ENCODE data around the gene PLEK2.
"Not testable (repeated sequence)": the region's sequence is repeated elsewhere in the genome, so short reads cannot be mapped to it uniquely, and the experiment has no call there.

PLEK2 gene, protein sequence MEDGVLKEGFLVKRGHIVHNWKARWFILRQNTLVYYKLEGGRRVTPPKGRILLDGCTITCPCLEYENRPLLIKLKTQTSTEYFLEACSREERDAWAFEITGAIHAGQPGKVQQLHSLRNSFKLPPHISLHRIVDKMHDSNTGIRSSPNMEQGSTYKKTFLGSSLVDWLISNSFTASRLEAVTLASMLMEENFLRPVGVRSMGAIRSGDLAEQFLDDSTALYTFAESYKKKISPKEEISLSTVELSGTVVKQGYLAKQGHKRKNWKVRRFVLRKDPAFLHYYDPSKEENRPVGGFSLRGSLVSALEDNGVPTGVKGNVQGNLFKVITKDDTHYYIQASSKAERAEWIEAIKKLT

DNA sequence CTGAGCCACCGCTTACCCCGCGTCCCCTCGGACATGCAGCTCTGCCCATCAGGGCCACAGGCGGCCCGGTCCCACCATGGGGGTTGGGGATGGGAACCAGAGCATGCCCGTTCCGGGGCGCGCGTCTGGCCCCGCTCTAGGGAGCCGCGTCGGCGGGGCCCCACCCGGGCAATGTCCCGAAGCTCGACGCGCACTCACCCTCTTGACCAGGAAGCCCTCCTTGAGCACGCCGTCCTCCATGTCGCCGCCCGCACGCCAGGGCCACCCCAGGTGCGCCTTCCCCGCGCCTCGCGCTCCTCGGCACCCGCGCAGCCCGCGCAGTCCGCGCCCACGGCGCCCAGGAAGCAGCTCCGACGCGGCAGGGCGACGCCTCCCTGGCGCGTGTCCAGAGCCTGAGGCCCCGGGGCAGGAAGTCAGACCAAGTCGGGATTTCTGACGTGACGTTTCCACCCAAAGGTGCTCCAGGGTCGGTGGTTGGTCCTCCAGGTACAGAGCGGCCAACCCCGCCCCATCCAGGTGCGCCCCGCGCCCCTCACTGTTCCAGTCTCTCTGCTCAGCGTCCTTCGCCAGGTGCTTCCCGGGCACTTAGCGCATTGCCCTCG, at the start of gene PLEK2:
Gene PLEK2 (minus strand): TSS at position 346 of the 602 bp plus-strand sequence. CDS start 106 bp downstream, at position 240.
- peak; percentile 9 for DNase-seq

DNA sequence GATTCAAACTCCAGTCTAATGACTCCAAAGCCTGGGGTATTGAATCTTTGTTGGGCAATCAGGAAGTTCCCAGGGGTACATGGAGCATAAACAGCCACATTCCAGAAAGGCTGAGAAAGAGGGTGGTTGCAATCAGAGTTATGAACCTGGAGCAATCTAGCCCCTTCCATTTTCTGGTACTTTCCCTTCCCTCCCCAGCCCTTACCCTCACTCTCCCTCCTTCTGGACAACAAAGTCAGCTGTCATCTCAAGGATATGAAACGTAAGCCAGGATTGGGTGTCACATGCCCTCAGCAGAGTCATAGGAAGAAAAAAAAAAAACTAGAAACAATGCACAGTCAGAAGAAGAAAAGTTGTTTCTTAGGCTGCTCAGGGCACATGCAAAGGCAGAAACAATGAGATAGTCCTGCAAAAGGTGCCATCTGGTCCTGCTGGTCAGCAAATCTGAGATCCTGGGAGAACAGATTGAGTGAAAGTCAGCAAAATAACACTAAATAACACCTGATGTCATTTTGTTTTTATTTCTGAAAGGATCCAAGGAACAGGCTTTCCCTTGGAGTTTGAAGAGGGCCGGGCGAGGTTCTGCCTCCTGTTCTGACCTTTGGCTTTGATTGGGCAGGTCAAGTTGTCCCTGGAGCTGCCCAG, 49.5 kb upstream of the PLEK2 start:
- DNase-seq, result no peak

DNA sequence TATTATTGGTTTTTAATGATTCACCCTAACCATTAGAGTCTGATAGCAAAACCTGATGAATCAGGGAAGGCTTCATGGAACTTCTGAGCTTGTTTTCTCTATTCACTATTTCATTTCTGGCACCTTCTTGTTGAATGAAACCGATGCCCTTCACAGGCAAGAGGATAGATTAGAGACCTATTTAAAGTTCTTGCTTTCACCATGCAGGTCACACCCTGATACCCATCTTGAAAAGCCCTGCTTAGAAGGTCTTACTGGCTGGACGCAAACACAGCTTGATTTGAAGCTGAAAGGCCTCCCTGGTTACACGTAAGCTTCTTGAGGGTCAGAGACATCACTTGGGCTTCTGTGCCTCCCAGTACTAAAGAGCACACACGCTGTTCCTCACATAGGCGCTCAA, 47.4 kb upstream of the PLEK2 start:
- no peak for DNase-seq

DNA sequence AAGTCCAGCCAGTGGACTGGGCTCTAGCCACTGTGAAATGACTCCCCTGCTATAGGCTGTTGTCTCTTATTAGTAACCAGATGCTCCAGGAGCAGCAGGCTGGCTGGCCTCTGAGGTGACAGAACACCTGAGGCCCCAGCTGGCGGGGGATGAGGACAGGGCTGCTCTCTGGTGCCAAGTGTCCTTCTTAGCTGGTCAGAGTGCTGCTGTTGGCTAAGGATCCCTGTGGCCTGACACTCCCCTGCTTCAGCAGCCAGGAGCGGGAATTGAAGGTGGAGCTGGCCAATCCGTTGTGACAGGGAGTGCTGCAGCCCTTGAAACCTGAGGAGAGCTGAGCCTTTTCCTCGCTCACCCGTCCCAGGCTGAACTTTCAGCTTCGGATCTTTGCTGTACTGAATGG, 45.8 kb upstream of the PLEK2 start:
- DNase-seq, result no peak

DNA sequence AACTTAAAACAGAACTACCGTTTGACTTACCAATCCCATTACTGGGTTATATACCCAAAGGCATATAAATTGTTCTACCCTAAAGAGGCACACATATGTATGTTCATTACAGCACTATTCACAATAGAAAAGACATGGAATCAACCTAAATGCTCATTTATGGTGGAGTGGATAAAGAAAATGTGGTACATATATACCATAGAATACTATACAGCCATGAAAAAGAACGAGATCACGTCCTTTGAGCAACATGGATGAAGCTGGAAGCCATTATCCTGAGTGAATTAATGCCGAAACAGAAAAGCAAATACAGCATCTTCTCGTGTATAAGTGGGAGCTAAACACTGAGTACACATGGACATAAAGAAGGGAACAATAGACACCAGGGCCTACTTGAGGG, 44.8 kb upstream of the PLEK2 start:
- no peak for DNase-seq

DNA sequence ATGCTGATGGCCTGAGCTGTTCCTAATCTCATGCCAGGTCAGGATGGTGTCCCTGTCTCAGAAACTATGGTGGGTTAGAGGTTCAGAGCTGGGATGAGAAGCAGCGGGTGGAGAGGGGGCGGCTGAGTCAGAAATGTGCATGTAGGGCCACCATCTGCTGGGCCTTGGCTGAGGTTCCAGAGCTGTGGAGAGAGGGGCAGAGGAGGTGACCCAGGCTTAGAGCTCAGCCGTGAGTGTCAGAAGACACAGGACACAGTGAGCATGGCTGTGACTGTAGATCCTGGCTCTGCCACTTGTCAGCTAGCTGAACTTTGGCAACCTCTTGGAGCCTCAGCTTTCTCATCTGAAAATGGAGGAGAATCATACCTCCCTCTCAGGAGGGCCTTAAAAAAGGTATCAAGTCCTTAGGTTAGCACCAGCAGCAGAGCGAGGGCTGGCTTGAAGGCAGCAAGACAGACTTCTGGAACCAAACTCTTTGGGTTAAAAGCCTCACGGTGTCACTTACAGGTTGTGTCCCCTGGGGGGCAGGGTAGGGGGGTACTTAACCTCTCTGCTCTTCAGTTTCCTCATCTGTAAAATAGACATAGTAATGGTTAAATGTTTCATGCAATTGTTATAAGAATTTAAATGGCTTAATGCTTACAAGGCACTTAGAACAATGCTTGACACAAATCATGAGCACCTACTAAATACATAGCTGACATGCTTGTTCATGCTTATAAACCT, 41.8 kb upstream of the PLEK2 start:
- DNase-seq, result no peak

DNA sequence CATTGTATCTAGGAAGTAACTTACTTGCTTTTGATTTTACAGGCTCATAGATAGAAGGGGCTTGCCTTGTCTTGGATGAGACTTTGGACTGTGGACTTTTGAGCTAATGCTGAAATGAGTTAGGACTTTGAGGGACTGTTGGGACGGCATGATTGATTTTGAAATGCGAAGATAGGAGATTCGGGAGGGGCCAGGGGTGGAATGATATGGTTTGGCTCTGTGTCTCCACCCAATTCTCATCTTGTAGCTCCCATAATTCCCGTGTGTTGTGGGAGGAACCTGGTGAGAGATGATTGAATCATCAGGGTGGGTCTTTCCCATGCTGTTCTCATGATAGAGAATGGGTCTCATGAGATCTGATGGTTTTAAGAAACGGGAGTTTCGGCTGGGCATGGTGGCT, 39.7 kb upstream of the PLEK2 start:
- not testable (repeated sequence) for DNase-seq

DNA sequence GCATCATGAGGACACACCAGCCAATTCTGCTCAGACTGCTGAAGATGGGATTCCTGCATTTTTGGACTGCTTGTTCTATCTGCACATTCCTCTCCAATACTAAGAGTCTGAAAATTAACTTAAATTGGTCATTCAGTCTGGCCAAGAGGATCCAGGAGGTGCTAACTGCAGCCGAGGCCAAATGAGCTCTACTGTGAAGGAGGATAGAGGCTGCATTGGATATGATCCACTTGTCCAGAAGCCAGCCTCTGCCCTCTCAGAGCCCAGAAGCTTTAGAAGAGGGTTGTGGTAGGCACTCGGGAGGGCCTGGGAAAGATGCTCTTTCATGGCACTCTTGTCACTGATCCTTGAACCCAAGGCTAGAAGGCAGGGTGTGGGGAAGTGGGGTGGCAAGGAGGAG, 37.1 kb upstream of the PLEK2 start:
- no peak for DNase-seq

DNA sequence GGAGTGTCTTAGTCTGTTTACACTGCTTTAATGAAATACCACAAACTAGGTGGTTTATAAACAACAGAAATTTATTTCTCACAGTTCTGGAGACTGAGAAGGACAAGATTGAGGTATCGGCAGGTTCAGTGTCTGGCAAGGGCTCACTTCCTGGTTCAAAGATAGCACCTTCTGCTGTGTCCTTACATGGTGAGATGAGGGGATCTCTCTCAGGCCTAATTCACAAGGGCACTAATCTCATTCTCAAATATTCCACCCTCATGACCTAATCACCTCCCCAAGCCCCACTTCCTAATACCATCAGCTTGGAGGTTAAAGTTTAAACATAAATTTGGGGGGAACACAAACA, 35.0 kb upstream of the PLEK2 start:
- no peak for DNase-seq

DNA sequence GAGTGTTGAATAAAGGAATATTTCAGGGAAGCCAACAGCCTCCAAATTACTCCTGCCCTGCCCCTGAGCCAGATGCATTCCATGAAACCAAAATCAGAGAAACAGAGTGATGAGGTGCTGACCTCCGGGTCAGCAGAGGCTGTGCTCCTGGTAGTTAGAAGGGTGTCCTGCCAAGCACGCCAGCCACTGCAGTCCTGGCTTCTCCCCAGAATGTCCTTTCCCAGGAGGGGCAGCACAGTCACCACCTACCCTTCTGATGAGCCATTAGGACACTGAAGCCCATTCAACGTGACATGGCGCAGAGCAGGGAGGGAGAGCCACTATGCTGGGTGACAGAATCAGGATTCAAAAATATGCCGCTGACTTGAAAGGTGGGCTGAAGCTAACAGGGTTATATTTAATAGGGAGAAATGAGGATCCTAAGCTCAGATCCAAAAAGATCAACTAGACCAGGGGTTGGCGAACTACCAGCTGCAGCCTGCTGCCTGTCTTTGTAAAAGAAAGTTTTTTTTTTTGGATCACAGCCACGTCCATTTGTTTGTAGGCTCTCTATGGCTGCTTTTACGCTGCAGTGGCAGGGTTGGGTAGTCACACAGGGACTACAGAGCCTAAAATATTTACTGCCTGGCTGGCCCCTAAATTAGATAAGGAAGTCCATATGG, 34.5 kb upstream of the PLEK2 start:
- no peak for DNase-seq

DNA sequence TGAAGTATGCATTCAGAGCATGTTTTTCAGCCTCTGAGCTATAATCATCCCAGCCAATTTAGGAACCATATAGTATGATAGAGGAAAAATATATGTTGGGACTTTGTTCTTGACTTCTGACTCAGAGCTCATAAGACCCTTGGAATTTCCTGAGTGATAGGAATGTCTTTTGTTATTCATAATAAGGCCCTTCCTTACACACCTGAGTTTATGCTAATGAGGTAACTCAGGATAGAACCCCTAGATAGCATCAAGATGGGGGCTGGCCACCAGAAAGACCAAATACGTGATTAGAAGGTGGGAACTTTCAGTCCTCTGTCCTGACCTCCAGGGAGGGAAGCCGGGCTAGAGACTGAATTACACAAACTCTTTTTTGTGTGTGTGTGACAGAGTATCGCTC, 32.4 kb upstream of the PLEK2 start:
- no peak for DNase-seq

DNA sequence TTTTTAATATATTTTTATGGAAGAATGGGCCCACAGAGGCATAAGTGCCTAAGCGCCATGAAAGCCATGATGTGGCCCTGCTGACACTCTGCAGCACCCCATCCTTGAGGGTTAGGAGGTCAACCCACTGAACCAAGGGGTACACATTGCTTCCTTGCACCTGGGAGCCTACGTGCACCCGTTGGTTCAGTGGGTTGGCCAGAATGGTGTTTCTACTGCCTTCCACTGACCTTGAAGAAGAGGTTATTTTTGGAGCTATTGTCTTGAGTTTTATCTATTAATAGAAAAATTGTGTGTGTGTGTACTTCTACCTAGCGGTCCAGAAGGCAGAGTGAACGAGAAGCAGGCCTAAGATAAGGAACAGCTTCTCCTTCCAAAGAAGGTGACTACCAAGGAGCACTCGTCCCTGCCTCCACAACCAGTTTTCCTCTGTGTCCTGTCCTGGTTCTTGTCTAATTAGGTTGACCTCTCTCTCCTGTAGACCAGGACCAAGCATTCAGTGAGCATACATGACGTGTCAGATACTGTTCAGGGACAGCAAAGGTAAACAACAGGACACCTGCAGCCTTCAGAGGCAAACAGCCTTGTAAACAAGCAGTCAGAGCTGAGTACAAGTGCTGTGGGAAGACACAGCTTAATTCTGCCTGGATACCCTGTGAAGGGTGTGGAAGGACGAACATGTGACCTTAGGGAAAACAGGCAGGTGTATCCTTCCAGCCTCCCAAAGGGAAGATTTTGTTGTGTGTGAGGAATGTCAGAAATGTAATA, 30.4 kb upstream of the PLEK2 start:
- no peak for DNase-seq

DNA sequence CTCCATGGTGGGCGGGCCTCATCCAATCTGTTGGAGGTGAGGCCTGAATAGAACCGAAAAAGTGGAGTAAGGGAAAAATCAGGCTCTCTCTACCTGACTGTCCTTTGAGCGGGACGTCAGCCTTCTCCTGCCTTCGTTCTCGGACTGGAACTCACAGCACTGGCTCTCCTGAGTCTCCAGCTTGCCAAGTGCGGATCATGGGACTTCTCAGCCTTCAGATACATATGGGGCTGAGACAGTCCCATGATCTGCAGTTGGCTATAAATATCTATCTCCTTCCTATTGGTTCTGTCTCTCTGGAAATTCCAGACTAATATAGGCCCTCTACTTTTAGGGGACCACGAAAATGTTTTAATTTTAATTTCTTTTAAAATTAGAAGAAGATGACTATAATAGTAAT, 29.7 kb upstream of the PLEK2 start:
- no peak for DNase-seq

DNA sequence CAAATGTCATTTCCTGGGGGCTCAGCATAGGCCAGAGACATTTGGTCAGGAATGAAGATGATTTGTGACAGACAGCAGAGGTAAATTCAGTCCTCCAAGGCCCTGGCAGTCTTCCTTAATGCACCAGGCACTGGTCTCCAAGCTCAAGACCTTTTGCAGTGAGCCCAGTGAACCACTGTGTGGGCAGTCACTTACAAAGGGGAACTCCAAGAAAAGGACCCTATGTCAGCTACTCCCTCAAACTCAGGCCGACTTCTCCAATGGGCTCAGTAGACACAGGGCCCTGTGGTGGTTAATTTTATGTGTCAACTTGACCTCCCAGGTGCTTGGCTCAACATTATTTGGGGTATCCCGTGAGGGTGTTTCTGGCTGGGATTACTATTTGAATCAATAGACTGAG, 29.3 kb upstream of the PLEK2 start:
- no peak for DNase-seq

DNA sequence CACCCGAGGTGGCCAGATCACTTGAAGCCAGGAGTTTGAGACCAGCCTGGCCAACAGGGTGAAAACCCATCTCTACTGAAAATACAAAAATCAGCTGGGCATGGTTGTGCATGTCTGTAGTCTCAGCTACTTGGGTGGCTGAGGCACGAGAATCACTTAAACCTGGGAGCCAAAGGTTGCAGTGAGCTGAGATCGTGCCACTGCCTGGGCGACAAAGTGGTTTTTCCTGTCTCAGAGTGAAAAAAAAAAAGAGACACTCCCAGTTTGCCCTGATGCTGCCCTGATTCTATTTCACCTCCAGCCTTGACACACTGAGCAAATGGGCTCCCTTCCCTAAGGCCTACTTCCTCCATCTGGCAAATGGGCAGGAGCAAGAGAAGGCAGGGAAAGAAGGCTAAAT, 28.5 kb upstream of the PLEK2 start:
- DNase-seq, result no peak

DNA sequence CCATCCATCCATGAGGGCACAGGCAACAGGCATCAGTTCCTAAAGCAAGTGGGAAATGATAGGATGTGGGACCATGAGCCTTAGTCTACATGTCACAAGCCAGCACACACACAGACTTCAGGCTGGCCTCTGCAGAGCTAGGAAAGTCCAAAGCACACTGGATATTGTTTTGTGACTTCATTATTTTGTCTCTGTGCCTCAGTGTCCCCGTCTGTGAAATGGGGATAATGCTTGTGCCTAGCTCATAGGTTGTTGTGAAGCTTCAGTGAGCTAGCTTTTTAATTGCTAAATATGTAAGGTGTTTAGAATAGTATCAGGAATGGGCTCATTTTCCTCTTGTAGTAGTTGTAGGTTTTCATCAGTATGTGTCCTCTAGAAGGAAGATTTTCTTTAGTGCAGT, 27.0 kb upstream of the PLEK2 start:
- DNase-seq, result no peak

DNA sequence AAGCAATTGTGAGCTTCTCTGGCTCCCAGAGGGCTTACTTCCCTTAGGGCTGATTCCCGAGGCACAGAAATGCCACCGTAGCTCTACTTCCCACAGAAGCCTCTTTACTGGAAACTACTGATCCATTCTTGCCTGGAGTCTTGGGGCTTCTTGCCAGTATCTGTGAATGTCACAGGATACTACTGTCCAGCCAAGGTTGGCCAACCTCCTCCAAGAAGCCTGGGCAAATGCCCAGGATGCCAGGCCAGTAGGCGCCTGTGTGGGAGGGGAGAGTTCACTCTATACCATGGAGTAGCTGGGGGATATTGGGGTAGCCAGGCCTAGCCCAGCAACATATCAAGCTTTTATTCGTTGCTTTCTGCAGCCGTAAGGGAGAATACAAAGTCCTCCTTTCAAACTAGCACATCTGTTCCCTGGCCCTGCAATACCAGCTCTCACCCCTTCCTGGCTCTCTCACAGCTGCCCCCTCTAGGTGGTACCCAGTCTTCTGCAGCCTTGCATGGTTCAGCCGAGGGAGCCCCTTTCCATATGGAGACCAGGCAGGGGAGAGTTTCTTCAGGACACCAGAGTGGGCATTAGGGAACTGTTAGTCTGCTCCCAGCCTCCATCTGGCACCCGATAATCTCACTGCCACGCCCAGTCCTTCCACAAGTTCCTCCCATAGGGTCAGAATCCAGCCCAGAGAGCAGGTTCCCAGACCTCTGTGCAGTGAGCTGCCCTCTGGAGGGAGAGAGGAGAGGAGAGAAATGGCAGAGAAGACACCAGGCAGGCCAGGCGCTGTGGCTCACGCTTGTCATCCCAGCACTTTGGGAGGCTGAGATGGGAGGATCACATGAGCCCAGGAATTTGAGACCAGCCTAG, 24.3 kb upstream of the PLEK2 start:
- DNase-seq, result no peak

DNA sequence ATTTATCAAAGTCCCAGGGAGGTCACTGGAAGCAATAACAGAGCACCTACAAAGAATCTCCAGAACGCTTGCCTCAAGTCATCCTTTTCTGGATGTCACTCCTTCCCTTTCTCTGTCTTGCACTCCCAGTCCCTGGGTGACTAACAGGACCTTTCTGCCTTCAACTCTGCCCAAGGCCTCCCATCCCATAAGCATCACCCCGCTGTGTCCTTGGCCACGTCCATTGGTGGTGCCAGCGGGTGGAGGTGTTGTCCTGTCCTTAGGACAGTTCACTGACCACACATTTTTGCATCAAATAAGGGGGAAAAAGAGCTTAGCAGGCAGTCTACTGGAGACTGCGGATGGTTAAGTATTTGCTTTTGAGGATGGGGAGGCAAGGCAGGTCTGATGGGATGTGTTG, 23.6 kb upstream of the PLEK2 start:
- DNase-seq, result no peak

DNA sequence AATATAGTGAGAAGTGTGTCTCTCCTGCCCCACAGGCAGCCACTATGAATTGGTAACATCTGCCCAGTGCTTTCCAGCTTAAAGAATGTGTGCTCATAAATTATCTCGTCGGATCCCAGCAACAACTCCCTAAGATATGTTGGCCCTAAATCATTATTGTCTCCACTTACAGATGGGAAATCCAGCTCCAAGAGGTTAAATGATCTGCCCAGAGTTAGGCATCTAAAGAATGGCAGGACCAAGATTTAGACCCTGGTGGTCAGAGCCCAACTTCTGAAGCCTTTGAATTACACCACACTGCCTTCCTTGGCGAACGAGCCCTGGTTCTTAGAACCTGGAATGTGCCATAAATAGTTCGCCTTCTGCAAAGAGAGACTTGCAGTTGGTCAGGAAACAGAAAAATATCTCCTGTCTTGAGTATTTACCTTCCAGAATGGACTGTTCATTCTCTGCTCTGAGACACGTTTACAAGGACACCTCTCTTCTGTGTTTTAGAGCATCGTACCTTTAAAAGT, 20.1 kb upstream of the PLEK2 start:
- DNase-seq, result no peak

DNA sequence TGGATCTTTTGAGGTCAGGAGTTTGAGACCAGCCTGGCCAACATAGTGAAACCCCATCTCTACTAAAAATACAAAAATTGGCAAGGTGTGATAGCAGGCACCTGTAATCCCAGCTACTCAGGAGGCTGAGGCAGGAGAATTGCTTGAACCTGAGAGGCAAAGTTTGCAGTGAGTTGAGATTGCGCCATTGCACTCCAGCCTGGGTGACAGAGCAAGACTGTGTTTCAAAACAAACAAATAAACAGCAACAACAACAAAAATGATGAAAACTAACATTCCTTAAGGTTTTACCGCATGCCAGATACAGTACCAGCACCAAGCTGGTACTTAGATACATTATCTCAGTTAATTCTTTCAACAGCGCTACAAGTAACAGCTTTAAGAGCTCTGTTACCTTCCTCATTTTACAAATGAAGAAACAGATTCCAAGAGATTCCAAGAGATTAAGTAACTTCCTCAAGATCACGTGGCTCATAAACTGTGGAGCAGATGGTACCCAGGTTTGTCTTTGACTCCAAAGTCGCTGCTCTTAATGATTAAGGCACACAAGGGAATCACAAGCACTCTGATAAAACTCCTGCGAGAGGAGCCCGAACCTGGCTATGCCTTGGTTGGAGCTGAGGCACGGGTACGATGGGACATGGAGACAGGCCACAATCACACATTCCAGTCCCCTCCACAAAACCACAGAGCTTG, 17.7 kb upstream of the PLEK2 start:
- no peak for DNase-seq

All from activated T-cell treated with anti-CD3 and anti-CD28 coated beads for 4 hours (primary cell).